Hematopoietic multipotent progenitor cell treated with erythropoietin and hydrocortisone succinate and interleukin-3 and kit ligand, for 4 days (in vitro differentiated cells): Measurements from ENCODE around the gene CRYGD.
"Not testable (repeated sequence)": the region's sequence is repeated elsewhere in the genome, so short reads cannot be mapped to it uniquely, and the experiment has no call there.

Source experiments
- DNase-seq: peaks from one replicate; pipeline ENCODE4 v3.0.0-alpha.2; 2015

CRYGD gene

GRCh38 chr2:208129744-208130711 is 5.7 kb upstream of the CRYGD start, which contains the start of gene CRYGC:
TSS of gene CRYGC (minus strand) at chr2:208129828. CDS start at chr2:208129792, 36 bp downstream.
- DNase-seq, result no peak

GRCh38 chr2:208128136-208128535 is 3.8 kb upstream of the CRYGD start:
- DNase-seq, result no peak

- DNase-seq, result no peak
These were observed 2.8 kb upstream of the CRYGD start for GRCh38 chr2:208127090-208127489.

- DNase-seq, result no peak
These were observed 927 bp upstream of the CRYGD start for GRCh38 chr2:208125251-208125650.

GRCh38 chr2:208122248-208122647 is 2.1 kb downstream of the CRYGD start:
- DNase-seq, result no peak

- no peak for DNase-seq
These were observed 5.4 kb downstream of the CRYGD start for GRCh38 chr2:208118918-208119317.

GRCh38 chr2:208117390-208117789 is 6.9 kb downstream of the CRYGD start:
- not testable (repeated sequence) for DNase-seq

GRCh38 chr2:208112969-208113368 is 11.4 kb downstream of the CRYGD start:
- DNase-seq, result no peak

- not testable (repeated sequence) for DNase-seq
These were observed 12.0 kb downstream of the CRYGD start for GRCh38 chr2:208112273-208112745.

GRCh38 chr2:208103616-208104015 is 20.7 kb downstream of the CRYGD start:
- no peak for DNase-seq

- peak; percentile 58 for DNase-seq
These were observed 22.4 kb downstream of the CRYGD start for GRCh38 chr2:208101716-208102631.

- peak; percentile 76 for DNase-seq
These were observed 24.4 kb downstream of the CRYGD start for GRCh38 chr2:208099682-208100470.

- DNase-seq, result not testable (repeated sequence)
These were observed 25.6 kb downstream of the CRYGD start for GRCh38 chr2:208098701-208099100.

GRCh38 chr2:208098267-208098666 is 26.1 kb downstream of the CRYGD start:
- no peak for DNase-seq

GRCh38 chr2:208097801-208098200 is 26.5 kb downstream of the CRYGD start:
- no peak for DNase-seq

- no peak for DNase-seq
These were observed 27.0 kb downstream of the CRYGD start for GRCh38 chr2:208097313-208097712.

- no peak for DNase-seq
These were observed 28.2 kb downstream of the CRYGD start for GRCh38 chr2:208096080-208096479.

GRCh38 chr2:208093128-208093527 is 31.2 kb downstream of the CRYGD start:
- DNase-seq, result no peak

GRCh38 chr2:208092093-208092832 is 32.1 kb downstream of the CRYGD start:
- peak; percentile 19 for DNase-seq

- no peak for DNase-seq
These were observed 33.9 kb downstream of the CRYGD start for GRCh38 chr2:208090420-208090819.

- DNase-seq, result no peak
These were observed 38.3 kb downstream of the CRYGD start for GRCh38 chr2:208086029-208086428.

- DNase-seq, result no peak
These were observed 40.5 kb downstream of the CRYGD start for GRCh38 chr2:208083807-208084206.
